ENCODE measurements around the gene KCNH3.

DNA sequence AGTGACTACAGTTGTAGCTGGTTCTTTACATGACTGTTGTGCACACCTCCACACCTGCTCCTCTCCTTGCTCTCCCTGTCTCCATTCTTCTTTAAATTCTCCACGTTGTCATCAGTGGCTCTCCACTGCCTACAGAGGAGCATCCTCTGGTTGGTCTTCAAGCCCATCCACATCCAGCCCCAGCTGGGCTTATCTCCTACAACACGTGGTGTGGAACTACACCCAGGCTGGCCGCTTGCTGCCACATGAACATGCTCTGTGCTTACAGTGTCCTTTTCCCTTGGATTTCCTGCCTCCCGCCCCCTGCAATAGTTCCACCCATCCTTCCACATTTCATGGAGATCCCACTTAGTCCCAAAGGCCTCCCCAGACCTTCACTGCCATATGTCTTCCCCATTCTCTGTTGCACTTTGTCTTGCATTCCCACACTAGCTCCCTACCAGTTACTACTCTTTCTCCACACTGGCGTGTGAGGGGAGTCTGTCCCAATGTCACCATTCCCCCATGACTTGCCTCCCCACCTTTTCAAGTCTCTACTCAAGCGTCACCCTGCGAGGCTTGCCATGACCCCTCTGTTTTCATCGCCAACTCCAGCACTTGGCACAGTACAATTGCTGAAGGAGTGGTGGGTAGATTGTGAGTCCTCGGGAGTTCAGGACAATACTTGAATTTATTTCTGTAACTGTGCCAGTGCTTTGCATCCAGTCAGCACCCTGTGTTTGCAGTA, 38.9 kb downstream of the KCNH3 start:
- TF ChIP-seq, protein P1, sequence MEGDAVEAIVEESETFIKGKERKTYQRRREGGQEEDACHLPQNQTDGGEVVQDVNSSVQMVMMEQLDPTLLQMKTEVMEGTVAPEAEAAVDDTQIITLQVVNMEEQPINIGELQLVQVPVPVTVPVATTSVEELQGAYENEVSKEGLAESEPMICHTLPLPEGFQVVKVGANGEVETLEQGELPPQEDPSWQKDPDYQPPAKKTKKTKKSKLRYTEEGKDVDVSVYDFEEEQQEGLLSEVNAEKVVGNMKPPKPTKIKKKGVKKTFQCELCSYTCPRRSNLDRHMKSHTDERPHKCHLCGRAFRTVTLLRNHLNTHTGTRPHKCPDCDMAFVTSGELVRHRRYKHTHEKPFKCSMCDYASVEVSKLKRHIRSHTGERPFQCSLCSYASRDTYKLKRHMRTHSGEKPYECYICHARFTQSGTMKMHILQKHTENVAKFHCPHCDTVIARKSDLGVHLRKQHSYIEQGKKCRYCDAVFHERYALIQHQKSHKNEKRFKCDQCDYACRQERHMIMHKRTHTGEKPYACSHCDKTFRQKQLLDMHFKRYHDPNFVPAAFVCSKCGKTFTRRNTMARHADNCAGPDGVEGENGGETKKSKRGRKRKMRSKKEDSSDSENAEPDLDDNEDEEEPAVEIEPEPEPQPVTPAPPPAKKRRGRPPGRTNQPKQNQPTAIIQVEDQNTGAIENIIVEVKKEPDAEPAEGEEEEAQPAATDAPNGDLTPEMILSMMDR (IDR thresholded peaks at IDR 0.05) = no peak
- no peak for TF ChIP-seq ZFX (IDR thresholded peaks at IDR 0.05; ENCODE audit: borderline replicate concordance)
